Bone marrow (tissue), 2 donors: ENCODE data around the gene ASNSD1.
"Not testable (repeated sequence)": the region's sequence is repeated elsewhere in the genome, so short reads cannot be mapped to it uniquely, and the experiment has no call there.

Source experiments
- DNase-seq, 2 donors: peaks; one replicate each; lab custom pipeline; 2025; lab: John Stamatoyannopoulos, UW

ASNSD1 gene

GRCh38 chr2:189687796-189688195, 26.5 kb downstream of the ASNSD1 start:
- not testable (repeated sequence) for DNase-seq

GRCh38 chr2:189696223-189696622, 35.0 kb downstream of the ASNSD1 start:
- no peak for DNase-seq

GRCh38 chr2:189698020-189698887, 37.0 kb downstream of the ASNSD1 start:
- DNase-seq = peak in 1 of 2 donors; percentile 56

GRCh38 chr2:189700681-189701080, 39.4 kb downstream of the ASNSD1 start:
- no peak for DNase-seq

GRCh38 chr2:189702071-189702470, 40.8 kb downstream of the ASNSD1 start:
- DNase-seq = no peak

GRCh38 chr2:189709501-189710221, 48.4 kb downstream of the ASNSD1 start:
- DNase-seq = no peak

GRCh38 chr2:189717593-189717992, 56.3 kb downstream of the ASNSD1 start:
- not testable (repeated sequence) for DNase-seq

- no peak for DNase-seq
These were observed 58.3 kb downstream of the ASNSD1 start for GRCh38 chr2:189719571-189719970.
